Tibial nerve (tissue), 3 donors: ENCODE data around the gene MYCBP.

Experiments
- POLR2A ChIP-seq, 2 donors: fragments of 450-650 bp; IDR thresholded peaks; one replicate each; pipeline ENCODE4 v1.6.1; 2017; ENCODE audit warnings: antibody characterized with exemption in 2 of 2, mild to moderate bottlenecking in 2 of 2, moderate library complexity in 2 of 2
- TF ChIP-seq, protein P1 (sequence below), 5 experiments: fragments of 200-600 bp in 3 of 5; fragments of 450-650 bp in 2 of 5; sonication (generic) in 3 of 5; IDR thresholded peaks; one replicate each; pipeline ENCODE4 v1.5.1; 2016 to 2019; ENCODE audit warnings: antibody characterized with exemption in 5 of 5, mild to moderate bottlenecking in 3 of 5, moderate library complexity in 2 of 5

- TF ChIP-seq POLR2A (IDR thresholded peaks at IDR 0.05), result no peak
- TF ChIP-seq, protein P1, sequence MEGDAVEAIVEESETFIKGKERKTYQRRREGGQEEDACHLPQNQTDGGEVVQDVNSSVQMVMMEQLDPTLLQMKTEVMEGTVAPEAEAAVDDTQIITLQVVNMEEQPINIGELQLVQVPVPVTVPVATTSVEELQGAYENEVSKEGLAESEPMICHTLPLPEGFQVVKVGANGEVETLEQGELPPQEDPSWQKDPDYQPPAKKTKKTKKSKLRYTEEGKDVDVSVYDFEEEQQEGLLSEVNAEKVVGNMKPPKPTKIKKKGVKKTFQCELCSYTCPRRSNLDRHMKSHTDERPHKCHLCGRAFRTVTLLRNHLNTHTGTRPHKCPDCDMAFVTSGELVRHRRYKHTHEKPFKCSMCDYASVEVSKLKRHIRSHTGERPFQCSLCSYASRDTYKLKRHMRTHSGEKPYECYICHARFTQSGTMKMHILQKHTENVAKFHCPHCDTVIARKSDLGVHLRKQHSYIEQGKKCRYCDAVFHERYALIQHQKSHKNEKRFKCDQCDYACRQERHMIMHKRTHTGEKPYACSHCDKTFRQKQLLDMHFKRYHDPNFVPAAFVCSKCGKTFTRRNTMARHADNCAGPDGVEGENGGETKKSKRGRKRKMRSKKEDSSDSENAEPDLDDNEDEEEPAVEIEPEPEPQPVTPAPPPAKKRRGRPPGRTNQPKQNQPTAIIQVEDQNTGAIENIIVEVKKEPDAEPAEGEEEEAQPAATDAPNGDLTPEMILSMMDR (IDR thresholded peaks at IDR 0.05), result no peak
These were observed 41.3 kb downstream of the MYCBP start for GRCh38 chr1:38831731-38832369.
